Measurements from ENCODE around the gene NPIPA8. TPM values are rescaled to one million over a fixed set of nuclear protein-coding genes. Genes with fewer than 3 reads are reported as not detected.
"Not testable (repeated sequence)": the region's sequence is repeated elsewhere in the genome, so short reads cannot be mapped to it uniquely, and the experiment has no call there.

Gene NPIPA8
- 10 to 100 TPM in 3 of 4 donors, 1 to 10 TPM in 1; 2.1 to 98.7 (median 49.7) TPM for polyA plus RNA-seq (ENCODE audit: insufficient read length in 4 of 4)

DNA sequence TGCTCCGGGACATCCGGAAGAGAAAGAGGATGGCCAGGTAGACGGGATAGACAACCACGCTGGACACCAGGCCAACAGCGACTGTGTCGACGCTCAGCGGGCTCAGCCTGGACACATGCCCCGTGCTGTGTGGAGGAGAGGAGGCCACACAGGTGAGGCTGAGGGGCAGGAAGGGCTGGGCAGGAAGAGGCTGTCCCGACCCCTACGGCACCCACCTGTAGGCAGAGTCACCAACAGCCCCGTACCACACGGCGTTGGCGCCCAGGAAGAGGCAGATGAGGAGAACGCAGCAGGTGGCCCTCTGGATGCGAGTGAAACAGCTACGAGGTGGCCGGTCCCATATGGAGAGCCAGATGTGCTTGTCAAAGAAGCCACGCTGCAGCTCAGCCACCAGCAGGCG lies at the start of gene NPIPA8:
Gene NPIPA8 (minus strand): TSS at position 101 of the 400 bp plus-strand sequence. CDS start 4,074 bp downstream, outside the sequence.
- DNase-seq (ENCODE audit: low read depth in 4 of 4, low spot score in 3 of 4), result not testable (repeated sequence)

DNA sequence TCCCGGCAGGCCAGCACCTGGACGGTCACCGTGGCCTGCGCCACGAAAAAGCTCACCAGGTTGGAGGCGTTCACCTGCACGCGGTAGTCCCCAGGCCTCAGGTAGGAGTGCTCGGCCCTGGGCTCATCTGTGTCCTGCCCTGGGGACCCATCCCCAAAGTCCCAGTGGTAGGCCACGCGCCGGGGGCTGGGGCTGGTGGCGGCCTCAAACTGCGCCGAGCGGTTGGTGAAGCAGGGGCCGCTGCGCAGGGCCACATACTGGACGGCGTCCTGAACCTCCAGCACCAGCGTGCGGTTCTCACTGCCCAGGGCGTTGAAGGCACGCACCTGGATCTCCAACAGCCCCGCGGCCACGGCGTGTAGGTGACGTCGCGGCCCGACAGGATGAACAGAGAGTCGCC lies 48.7 kb upstream of the NPIPA8 start:
- not testable (repeated sequence) for DNase-seq (ENCODE audit: low read depth in 4 of 4, low spot score in 3 of 4)

- not testable (repeated sequence) for DNase-seq (ENCODE audit: low read depth in 4 of 4, low spot score in 3 of 4)
These were observed 48.3 kb upstream of the NPIPA8 start for GRCh38 chr16:18384869-18385268.

- not testable (repeated sequence) for DNase-seq (ENCODE audit: low read depth in 4 of 4, low spot score in 3 of 4)
These were observed 47.6 kb upstream of the NPIPA8 start for GRCh38 chr16:18384098-18384636.

- not testable (repeated sequence) for DNase-seq (ENCODE audit: low read depth in 4 of 4, low spot score in 3 of 4)
These were observed 46.2 kb upstream of the NPIPA8 start for GRCh38 chr16:18382696-18383095.

GRCh38 chr16:18347742-18348141 lies 11.2 kb upstream of the NPIPA8 start:
- not testable (repeated sequence) for DNase-seq (ENCODE audit: low read depth in 4 of 4, low spot score in 3 of 4)

- not testable (repeated sequence) for DNase-seq (ENCODE audit: low read depth in 4 of 4, low spot score in 3 of 4)
These were observed 10.5 kb upstream of the NPIPA8 start for GRCh38 chr16:18346993-18347392.

DNA sequence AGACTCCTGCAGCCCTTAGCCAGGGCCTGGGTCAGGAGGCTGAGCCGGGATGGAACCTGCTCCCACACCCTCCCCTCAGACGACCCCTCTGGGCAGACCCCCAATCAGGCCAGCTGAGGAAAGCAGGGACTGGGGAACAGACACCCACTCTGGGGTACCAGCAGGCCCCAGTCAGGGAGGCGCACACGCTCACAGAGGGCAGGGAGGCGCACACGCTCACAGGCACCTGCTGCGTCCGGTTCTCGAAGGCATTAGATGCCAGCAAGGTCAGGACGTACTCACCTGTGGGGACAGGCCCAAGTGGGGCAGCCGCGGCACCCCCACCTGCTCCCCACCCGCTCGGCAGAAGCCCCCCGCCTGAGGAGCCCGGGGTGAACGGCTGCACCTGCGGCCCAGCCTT lies 8.1 kb upstream of the NPIPA8 start:
- DNase-seq (ENCODE audit: low read depth in 4 of 4, low spot score in 3 of 4), result not testable (repeated sequence)

GRCh38 chr16:18341986-18342385 lies 5.5 kb upstream of the NPIPA8 start:
- DNase-seq (ENCODE audit: low read depth in 4 of 4, low spot score in 3 of 4), result not testable (repeated sequence)

- DNase-seq (ENCODE audit: low read depth in 4 of 4, low spot score in 3 of 4), result not testable (repeated sequence)
These were observed 5.0 kb upstream of the NPIPA8 start for GRCh38 chr16:18341417-18341960.

DNA sequence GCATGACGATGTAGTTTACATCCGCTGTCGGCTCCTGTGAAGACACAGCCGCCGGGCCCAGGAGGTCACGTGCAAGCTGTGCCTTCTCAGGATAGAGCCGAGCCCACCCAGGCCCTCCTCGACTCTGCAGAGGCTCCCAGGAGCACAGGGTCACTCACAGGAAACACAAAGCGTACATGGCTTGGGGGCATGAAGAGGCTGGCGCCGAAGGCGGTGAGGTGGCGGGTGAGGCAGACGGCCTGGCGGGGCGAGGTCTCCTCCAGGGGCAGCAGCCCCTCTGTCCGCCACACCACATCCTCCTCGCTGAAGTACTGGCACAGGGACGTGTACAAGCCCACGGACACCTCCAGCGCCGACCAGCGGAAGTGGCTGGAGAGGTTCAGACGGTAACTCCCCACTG lies 2.7 kb upstream of the NPIPA8 start:
- DNase-seq (ENCODE audit: low read depth in 4 of 4, low spot score in 3 of 4), result not testable (repeated sequence)

DNA sequence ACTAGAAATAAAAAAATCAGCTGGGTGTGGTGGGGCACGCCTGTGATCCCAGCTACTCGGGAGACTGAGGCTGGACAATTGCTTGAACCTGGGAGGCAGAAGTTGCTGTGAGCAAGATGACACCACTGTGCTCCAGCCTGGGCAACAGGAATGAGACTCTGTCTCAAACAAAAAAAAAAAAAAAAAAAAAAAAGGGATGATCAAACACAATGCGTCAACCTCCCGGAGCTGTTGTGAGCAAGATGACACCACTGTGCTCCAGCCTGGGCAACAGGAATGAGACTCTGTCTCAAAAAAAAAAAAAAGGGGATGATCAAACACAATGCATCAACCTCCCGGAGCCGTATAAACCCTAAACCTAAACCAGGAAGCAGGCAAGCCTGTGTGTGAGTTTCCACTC lies 24.7 kb downstream of the NPIPA8 start:
- DNase-seq (ENCODE audit: low read depth in 4 of 4, low spot score in 3 of 4), result not testable (repeated sequence)

- not testable (repeated sequence) for DNase-seq (ENCODE audit: low read depth in 4 of 4, low spot score in 3 of 4)
These were observed 27.4 kb downstream of the NPIPA8 start for GRCh38 chr16:18309159-18309558.

- DNase-seq (ENCODE audit: low read depth in 4 of 4, low spot score in 3 of 4), result not testable (repeated sequence)
These were observed 29.3 kb downstream of the NPIPA8 start for GRCh38 chr16:18307241-18307640.

- not testable (repeated sequence) for DNase-seq (ENCODE audit: low read depth in 4 of 4, low spot score in 3 of 4)
These were observed 30.5 kb downstream of the NPIPA8 start for GRCh38 chr16:18306066-18306465.

DNA sequence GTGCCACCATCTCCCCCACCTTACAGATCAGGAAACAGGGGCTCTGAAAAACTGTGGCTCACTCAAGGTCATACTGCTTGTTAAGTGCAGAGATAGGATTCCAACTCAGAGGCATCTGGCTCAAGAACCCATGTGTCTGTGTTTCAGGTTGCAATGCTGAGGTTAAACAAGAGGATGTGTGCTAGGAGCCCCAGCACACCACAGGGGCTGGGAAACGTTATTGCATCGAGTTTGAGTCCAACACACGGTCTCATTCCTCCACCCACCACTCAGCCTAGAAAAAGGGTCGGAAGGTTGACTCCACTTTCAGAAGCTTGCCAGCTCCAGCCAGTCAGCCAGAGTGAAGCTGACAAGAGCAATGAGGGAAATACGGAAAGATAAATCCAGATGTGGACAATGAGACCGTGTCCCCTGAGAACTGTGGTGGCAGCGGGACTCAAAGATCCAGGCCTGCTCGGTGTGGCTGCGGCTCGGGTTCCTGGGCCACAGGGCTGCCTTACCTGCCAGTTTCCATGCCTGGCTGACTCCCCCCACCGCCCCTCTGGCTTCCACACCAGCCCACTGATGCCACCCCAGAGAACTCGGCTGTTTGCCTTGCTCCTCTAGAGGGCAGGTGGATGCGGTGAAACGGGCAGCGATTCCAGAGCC lies 33.4 kb downstream of the NPIPA8 start:
- DNase-seq (ENCODE audit: low read depth in 4 of 4, low spot score in 3 of 4), result not testable (repeated sequence)

- not testable (repeated sequence) for DNase-seq (ENCODE audit: low read depth in 4 of 4, low spot score in 3 of 4)
These were observed 38.8 kb downstream of the NPIPA8 start for GRCh38 chr16:18297714-18298113.

- DNase-seq (ENCODE audit: low read depth in 4 of 4, low spot score in 3 of 4), result not testable (repeated sequence)
These were observed 39.6 kb downstream of the NPIPA8 start for GRCh38 chr16:18296931-18297330.

DNA sequence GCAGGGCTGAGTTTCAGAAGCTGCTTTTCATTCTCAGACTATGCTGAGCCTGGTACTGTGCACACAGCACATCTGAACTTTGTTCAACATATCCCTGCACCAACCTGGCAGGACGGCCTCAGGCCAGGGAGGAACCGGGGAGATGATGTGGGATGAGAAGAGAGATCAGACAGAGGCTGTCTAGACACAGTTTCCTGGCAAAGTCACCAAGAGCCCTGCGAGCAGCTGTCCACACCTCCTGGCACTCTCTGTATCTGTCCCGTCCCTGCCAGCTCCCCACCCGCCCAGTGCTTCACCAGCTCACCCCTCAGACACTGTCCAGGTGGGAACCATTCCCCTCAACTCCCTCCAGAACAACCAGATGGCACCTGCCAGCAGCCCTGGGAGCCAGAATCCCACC lies 42.2 kb downstream of the NPIPA8 start:
- not testable (repeated sequence) for DNase-seq (ENCODE audit: low read depth in 4 of 4, low spot score in 3 of 4)

DNA sequence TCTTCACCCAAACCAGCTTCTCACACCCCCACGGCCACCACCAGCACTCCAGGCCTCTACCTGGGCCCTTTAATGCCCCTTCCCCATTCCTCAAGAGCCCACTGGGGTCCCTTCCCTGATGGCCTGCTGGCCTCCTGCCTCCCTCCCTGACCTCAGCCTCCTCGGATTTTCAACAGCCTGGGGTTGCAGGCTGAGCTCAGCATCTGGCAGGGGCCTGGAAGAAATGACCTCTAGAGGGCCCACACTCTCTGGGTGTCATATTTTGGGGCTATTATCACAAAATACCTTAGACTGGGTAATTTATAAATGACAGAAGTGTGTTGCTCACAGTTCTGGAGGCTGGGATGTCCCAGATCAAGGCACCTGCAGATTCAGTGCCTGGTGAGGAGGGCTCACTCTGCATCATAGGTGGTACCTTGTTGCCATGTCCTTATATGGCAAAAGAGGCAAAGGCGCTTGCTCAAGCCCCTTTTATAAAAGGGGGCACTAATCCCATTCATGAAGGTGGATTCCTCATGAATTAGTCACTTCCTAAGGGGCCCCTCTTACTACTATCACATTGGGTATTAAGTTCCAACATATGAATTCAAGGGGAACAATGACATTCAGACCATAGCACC lies 43.1 kb downstream of the NPIPA8 start:
- not testable (repeated sequence) for DNase-seq (ENCODE audit: low read depth in 4 of 4, low spot score in 3 of 4)

- DNase-seq (ENCODE audit: low read depth in 4 of 4, low spot score in 3 of 4), result not testable (repeated sequence)
These were observed 45.6 kb downstream of the NPIPA8 start for GRCh38 chr16:18290959-18291358.

Data from left renal pelvis (tissue), 4 donors.